SK-N-MC (cell line): ENCODE results near the gene WNT5A.

ENCODE experiments used
- DNase-seq: peaks from one replicate; pipeline ENCODE4 v3.0.0-alpha.2; 2011; ENCODE audit warnings: low read depth, low spot score
- H3K27ac ChIP-seq: fragments of 200-600 bp; sonication (generic); 2 replicates; pipeline ENCODE4 v1.5.1; 2016; ENCODE audit warnings: mixed run types
- H3K36me3 ChIP-seq: fragments of 200-600 bp; sonication (generic); 2 replicates; pipeline ENCODE4 v1.6.1; 2017; ENCODE audit warnings: antibody characterized with exemption, low read length, mixed read lengths; ENCODE audit not compliant: insufficient read depth
- H3K4me3 ChIP-seq: fragments of 200-600 bp; sonication (generic); 2 replicates; pipeline ENCODE4 v1.5.1; 2016
- H3K9ac ChIP-seq: fragments of 200-600 bp; sonication (generic); 2 replicates; pipeline ENCODE4 v1.8.0; 2017; ENCODE audit warnings: mixed run types, mixed read lengths; ENCODE audit not compliant: insufficient read length
- H3K9me3 ChIP-seq: fragments of 200-600 bp; sonication (generic); 2 replicates; pipeline ENCODE4 v1.6.1; 2017; ENCODE audit warnings: low read depth, mild to moderate bottlenecking, antibody characterized with exemption, low read length, moderate library complexity, mixed read lengths
- EZH2 ChIP-seq: fragments of 200-600 bp; sonication (generic); IDR thresholded peaks from one replicate; pipeline ENCODE4 v1.6.1; 2017; ENCODE audit warnings: antibody characterized with exemption
- FOXP2 ChIP-seq: optimal IDR thresholded peaks from 2 replicates; pipeline ENCODE3; 2011; ENCODE audit warnings: mild to moderate bottlenecking, moderate library complexity; ENCODE audit not compliant: insufficient read depth; ENCODE audit errors: extremely low read length, control extremely low read depth
- POLR2AphosphoS5 ChIP-seq: IDR thresholded peaks from 2 replicates; pipeline ENCODE4 v1.6.1; 2012; ENCODE audit warnings: mild to moderate bottlenecking, low read depth, low read length, borderline replicate concordance

The WNT5A gene

GRCh38 chr3:55486857-55487380 lies at the start of gene WNT5A:
Gene WNT5A (minus strand): TSS chr3:55487306. CDS start chr3:55486985, 321 bp downstream.
- Histone ChIP-seq H3K4me3 (peak within 1 kb of the TSS; percentile 87), H3K27ac (peak within 1 kb of the TSS; percentile 68), H3K9ac (peak within 1 kb of the TSS; percentile 82), H3K9me3 (no peaks in the 10 kb centered on the region), H3K36me3 (no peaks in the 10 kb centered on the region)
- no peak for DNase-seq
- TF ChIP-seq EZH2 (no peak), POLR2AphosphoS5 (no peak), FOXP2 (no peak)

- TF ChIP-seq FOXP2 (no peak), POLR2AphosphoS5 (no peak), EZH2 (no peak)
- no peak overlapping the region for H3K27ac ChIP-seq
Measured at GRCh38 chr3:55534876-55535275, 47.8 kb upstream of the WNT5A start.

GRCh38 chr3:55532806-55533205 lies 45.7 kb upstream of the WNT5A start:
- Histone ChIP-seq H3K27ac (no peak overlapping the region), H3K9me3 (no peaks in the 10 kb centered on the region), H3K36me3 (no peaks in the 10 kb centered on the region), H3K9ac (no peak overlapping the region), H3K4me3 (no peak overlapping the region)
- TF ChIP-seq EZH2: no peak
- TF ChIP-seq POLR2AphosphoS5: no peak
- TF ChIP-seq FOXP2: no peak
- DNase-seq: no peak

More at GRCh38 chr3:55534876-55535275, 47.8 kb upstream of the WNT5A start:
- H3K9ac ChIP-seq: no peak overlapping the region
- no peak for DNase-seq
- H3K36me3 ChIP-seq: no peaks in the 10 kb centered on the region
- no peaks in the 10 kb centered on the region for H3K9me3 ChIP-seq
- no peak overlapping the region for H3K4me3 ChIP-seq

- no peak overlapping the region for H3K27ac ChIP-seq
- no peaks in the 10 kb centered on the region for H3K36me3 ChIP-seq
- no peak overlapping the region for H3K9ac ChIP-seq
- no peaks in the 10 kb centered on the region for H3K9me3 ChIP-seq
- no peak overlapping the region for H3K4me3 ChIP-seq
- TF ChIP-seq EZH2 (no peak), POLR2AphosphoS5 (no peak), FOXP2 (no peak)
- no peak for DNase-seq
Measured at GRCh38 chr3:55531321-55531720, 44.2 kb upstream of the WNT5A start.

GRCh38 chr3:55527361-55527760 lies 40.3 kb upstream of the WNT5A start:
- Histone ChIP-seq H3K4me3 (no peak overlapping the region), H3K9me3 (no peaks in the 10 kb centered on the region), H3K9ac (no peak overlapping the region), H3K27ac (no peak overlapping the region), H3K36me3 (no peaks in the 10 kb centered on the region)
- no peak for DNase-seq
- TF ChIP-seq FOXP2 (no peak), POLR2AphosphoS5 (no peak), EZH2 (no peak)

GRCh38 chr3:55526332-55527030 lies 39.4 kb upstream of the WNT5A start:
- TF ChIP-seq POLR2AphosphoS5: no peak
- no peak for TF ChIP-seq EZH2
- TF ChIP-seq FOXP2: no peak
- Histone ChIP-seq H3K9ac (no peak overlapping the region), H3K9me3 (no peaks in the 10 kb centered on the region), H3K27ac (no peak overlapping the region), H3K36me3 (no peaks in the 10 kb centered on the region), H3K4me3 (no peak overlapping the region)
- no peak for DNase-seq

DNA sequence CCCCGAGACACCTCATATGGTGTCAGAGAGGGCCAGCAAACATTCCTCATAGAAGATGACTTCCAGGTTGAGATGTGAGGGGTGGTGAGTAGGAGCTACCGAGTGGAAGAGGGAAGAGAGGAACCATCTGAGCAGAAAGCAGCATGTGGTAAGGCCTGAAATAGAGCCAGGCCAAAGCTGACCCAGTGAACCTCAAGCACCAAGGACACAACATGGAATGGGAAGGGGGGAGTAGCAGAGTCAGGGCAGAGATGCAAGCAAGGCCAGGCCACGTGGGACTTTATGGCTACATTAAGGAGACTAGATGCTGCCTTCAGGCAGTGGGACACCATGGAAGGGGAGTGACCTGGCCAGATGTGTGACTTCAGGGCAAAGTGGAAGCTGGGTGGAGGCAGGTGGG lies 38.3 kb upstream of the WNT5A start:
- Histone ChIP-seq H3K9me3 (no peaks in the 10 kb centered on the region), H3K9ac (no peak overlapping the region), H3K27ac (no peak overlapping the region), H3K4me3 (no peak overlapping the region), H3K36me3 (no peaks in the 10 kb centered on the region)
- DNase-seq: no peak
- no peak for TF ChIP-seq FOXP2

GRCh38 chr3:55524565-55525244 lies 37.6 kb upstream of the WNT5A start:
- H3K4me3 ChIP-seq: no peak overlapping the region
- H3K9me3 ChIP-seq: no peaks in the 10 kb centered on the region
- TF ChIP-seq FOXP2 (no peak), EZH2 (no peak), POLR2AphosphoS5 (no peak)
- no peak for DNase-seq
- H3K36me3 ChIP-seq: no peaks in the 10 kb centered on the region
- H3K9ac ChIP-seq: no peak overlapping the region
- H3K27ac ChIP-seq: no peak overlapping the region
